HEK293 (cell line): ENCODE measurements around the gene NAV3.
A peak's percentile ranks its signal among the peaks of the same experiment; 100 is the strongest.

Experiments
- CTCF ChIA-PET: fragments of 350-600 bp; formaldehyde crosslinking; extraction: SDS; loops from one replicate; lab custom pipeline; 2021; ENCODE audit warnings: antibody characterized with exemption; lab: Yijun Ruan, JAX
- POLR2A ChIA-PET: fragments of 300-600 bp; formaldehyde crosslinking; extraction: SDS; loops from one replicate; lab custom pipeline; 2020; ENCODE audit warnings: antibody characterized with exemption, inconsistent platforms; lab: Yijun Ruan, JAX
- H3K27ac ChIP-seq: fragments of 200-500 bp; sonication (Bioruptor generic); 2 replicates; pipeline ENCODE4 v1.5.1; 2014; ENCODE audit warnings: low read depth, low read length, control low read depth, inconsistent platforms; ENCODE audit errors: extremely low read depth
- H3K36me3 ChIP-seq, 2 experiments: fragments of 200-500 bp in 1 of 2; sonication (Bioruptor generic) in 1 of 2; 1 replicate in 1 of 2; 2 replicates in 1 of 2; pipeline ENCODE4 v1.5.1; 2014 to 2017; ENCODE audit warnings: inconsistent platforms in 2 of 2, low read length in 2 of 2; ENCODE audit not compliant: control insufficient read depth in 2 of 2, insufficient read depth in 1 of 2
- H3K4me1 ChIP-seq: fragments of 200-500 bp; sonication (Bioruptor generic); 2 replicates; pipeline ENCODE4 v1.5.1; 2014; ENCODE audit warnings: mild to moderate bottlenecking, low read length, inconsistent platforms; ENCODE audit not compliant: control insufficient read depth, insufficient read depth
- H3K4me3 ChIP-seq: 2 replicates; pipeline ENCODE4 v1.5.1; 2011; ENCODE audit warnings: low read depth, mild to moderate bottlenecking, control low read depth, low read length, moderate library complexity
- H3K9me3 ChIP-seq: fragments of 200-500 bp; sonication (Bioruptor generic); 2 replicates; pipeline ENCODE4 v1.5.1; 2014; ENCODE audit warnings: low read depth, low read length, inconsistent platforms; ENCODE audit not compliant: control insufficient read depth, insufficient read depth
- EGR2 ChIP-seq: fragments of 450-650 bp; formaldehyde crosslinking; IDR thresholded peaks from 2 replicates; pipeline ENCODE4 v1.5.1; 2016; ENCODE audit warnings: low read depth, missing biosample characterization, missing genetic modification characterization
- ZBTB17 ChIP-seq: fragments of 450-650 bp; formaldehyde crosslinking; IDR thresholded peaks from 2 replicates; pipeline ENCODE4 v1.5.1; 2016; ENCODE audit warnings: missing biosample characterization, missing genetic modification characterization
- ZNF174 ChIP-seq: fragments of 450-650 bp; formaldehyde crosslinking; IDR thresholded peaks from 2 replicates; pipeline ENCODE4 v1.5.0; 2017; ENCODE audit warnings: missing biosample characterization, mild to moderate bottlenecking, missing genetic modification characterization
- ZNF239 ChIP-seq: fragments of 450-650 bp; formaldehyde crosslinking; IDR thresholded peaks from 2 replicates; pipeline ENCODE4 v1.5.1; 2016; ENCODE audit warnings: missing biosample characterization, missing genetic modification characterization
- ZNF433 ChIP-seq: fragments of 450-650 bp; formaldehyde crosslinking; IDR thresholded peaks from 2 replicates; pipeline ENCODE4 v1.5.1; 2016; ENCODE audit warnings: missing biosample characterization, missing genetic modification characterization, low read depth
- ZNF473 ChIP-seq: fragments of 450-650 bp; formaldehyde crosslinking; IDR thresholded peaks from 2 replicates; pipeline ENCODE4 v1.5.1; 2017; ENCODE audit warnings: missing biosample characterization, missing genetic modification characterization
- ZNF623 ChIP-seq: fragments of 450-650 bp; formaldehyde crosslinking; IDR thresholded peaks from 2 replicates; pipeline ENCODE4 v1.5.1; 2016; ENCODE audit warnings: missing biosample characterization, missing genetic modification characterization
- ZNF76 ChIP-seq: fragments of 450-650 bp; formaldehyde crosslinking; IDR thresholded peaks from 2 replicates; pipeline ENCODE4; 2016; ENCODE audit warnings: low read depth, missing biosample characterization, missing genetic modification characterization, borderline replicate concordance
- ZNF791 ChIP-seq: fragments of 450-650 bp; formaldehyde crosslinking; IDR thresholded peaks from 2 replicates; pipeline ENCODE4 v1.5.1; 2016; ENCODE audit warnings: missing biosample characterization, missing genetic modification characterization
- TF ChIP-seq, protein P1 (sequence below): fragments of 450-650 bp; formaldehyde crosslinking; IDR thresholded peaks from 2 replicates; pipeline ENCODE4 v1.5.1; 2016; ENCODE audit warnings: missing biosample characterization, missing genetic modification characterization
- TF ChIP-seq, protein P2 (sequence below): fragments of 450-650 bp; formaldehyde crosslinking; IDR thresholded peaks from 2 replicates; pipeline ENCODE4 v1.5.1; 2017; ENCODE audit warnings: missing biosample characterization, mild to moderate bottlenecking, missing genetic modification characterization, moderate library complexity
- TF ChIP-seq, protein P3 (sequence below): fragments of 450-650 bp; formaldehyde crosslinking; IDR thresholded peaks from 2 replicates; pipeline ENCODE4 v1.5.1; 2016; ENCODE audit warnings: missing biosample characterization, missing genetic modification characterization
- TF ChIP-seq, protein P4 (sequence below): fragments of 450-650 bp; formaldehyde crosslinking; IDR thresholded peaks from 2 replicates; pipeline ENCODE4 v1.5.1; 2016; ENCODE audit warnings: missing biosample characterization, missing genetic modification characterization, low read depth
- TF ChIP-seq, protein P5 (sequence below): fragments of 450-650 bp; formaldehyde crosslinking; IDR thresholded peaks from 2 replicates; pipeline ENCODE4 v1.5.1; 2017; ENCODE audit warnings: missing biosample characterization, missing genetic modification characterization
- TF ChIP-seq, protein P6 (sequence below): fragments of 450-650 bp; formaldehyde crosslinking; conservative IDR thresholded peaks from 2 replicates; pipeline ENCODE4 v1.5.1; 2016; ENCODE audit warnings: low read depth, missing biosample characterization, missing genetic modification characterization

The NAV3 gene

DNA sequence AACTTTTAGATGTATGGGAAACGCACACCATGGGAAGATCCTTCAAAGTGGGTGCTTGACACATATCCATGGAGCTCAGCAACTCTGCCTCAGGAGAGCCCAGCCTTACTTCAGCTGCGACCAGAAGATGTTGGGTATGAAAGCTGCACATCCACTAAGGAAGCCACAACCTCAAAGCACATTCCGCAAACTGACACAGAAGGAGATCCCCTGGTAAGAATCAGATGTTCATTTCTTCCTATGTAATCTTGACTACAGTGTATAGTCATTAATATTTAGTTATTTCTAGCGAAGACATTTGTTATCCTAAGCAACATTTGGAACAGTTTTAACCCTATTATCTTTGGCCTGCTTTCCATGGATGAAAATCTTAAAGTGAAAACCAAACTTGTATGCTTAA, 374.2 kb downstream of the NAV3 start (continued):
- TF ChIP-seq, protein P1, sequence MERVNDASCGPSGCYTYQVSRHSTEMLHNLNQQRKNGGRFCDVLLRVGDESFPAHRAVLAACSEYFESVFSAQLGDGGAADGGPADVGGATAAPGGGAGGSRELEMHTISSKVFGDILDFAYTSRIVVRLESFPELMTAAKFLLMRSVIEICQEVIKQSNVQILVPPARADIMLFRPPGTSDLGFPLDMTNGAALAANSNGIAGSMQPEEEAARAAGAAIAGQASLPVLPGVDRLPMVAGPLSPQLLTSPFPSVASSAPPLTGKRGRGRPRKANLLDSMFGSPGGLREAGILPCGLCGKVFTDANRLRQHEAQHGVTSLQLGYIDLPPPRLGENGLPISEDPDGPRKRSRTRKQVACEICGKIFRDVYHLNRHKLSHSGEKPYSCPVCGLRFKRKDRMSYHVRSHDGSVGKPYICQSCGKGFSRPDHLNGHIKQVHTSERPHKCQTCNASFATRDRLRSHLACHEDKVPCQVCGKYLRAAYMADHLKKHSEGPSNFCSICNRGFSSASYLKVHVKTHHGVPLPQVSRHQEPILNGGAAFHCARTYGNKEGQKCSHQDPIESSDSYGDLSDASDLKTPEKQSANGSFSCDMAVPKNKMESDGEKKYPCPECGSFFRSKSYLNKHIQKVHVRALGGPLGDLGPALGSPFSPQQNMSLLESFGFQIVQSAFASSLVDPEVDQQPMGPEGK (tag by site-specific recombination): no peak
- TF ChIP-seq ZBTB17 (no peak), ZNF174 (tag by site-specific recombination) (no peak)
- TF ChIP-seq, protein P2, sequence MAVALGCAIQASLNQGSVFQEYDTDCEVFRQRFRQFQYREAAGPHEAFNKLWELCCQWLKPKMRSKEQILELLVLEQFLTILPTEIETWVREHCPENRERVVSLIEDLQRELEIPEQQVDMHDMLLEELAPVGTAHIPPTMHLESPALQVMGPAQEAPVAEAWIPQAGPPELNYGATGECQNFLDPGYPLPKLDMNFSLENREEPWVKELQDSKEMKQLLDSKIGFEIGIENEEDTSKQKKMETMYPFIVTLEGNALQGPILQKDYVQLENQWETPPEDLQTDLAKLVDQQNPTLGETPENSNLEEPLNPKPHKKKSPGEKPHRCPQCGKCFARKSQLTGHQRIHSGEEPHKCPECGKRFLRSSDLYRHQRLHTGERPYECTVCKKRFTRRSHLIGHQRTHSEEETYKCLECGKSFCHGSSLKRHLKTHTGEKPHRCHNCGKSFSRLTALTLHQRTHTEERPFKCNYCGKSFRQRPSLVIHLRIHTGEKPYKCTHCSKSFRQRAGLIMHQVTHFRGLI (tag by site-specific recombination): no peak

DNA sequence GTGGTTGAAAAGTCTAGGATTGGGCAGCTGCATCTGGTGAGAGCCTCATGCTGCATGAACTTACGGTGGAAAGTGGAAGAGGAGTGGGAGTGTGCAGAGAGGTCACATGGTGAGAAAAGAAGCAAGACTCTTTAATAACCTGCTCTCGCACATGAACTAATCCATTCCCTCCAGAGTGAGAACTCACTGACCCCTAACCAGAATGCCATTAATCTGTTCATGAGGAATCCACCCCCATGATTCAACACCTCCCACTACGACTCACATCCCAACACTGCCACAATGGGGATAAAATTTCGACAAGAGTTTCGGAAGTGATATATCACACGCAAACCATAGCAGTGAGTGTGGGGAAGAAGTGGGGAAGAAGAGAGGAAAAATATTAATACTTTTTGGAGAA, 377.4 kb downstream of the NAV3 start:
- Histone ChIP-seq H3K9me3 (no peaks in the 10 kb centered on the region), H3K36me3 (no peaks in the 10 kb centered on the region), H3K4me1 (0 out of 2 replicates have a peak, but pooled peaks cover 4% of the 10 kb centered on the region), H3K27ac (no peak overlapping the region), H3K4me3 (no peak overlapping the region)
- ChIA-PET CTCF (no interaction called here), POLR2A (no interaction called here)
- TF ChIP-seq ZNF76 (tag by site-specific recombination) (no peak), EGR2 (tag by site-specific recombination) (0 out of 2 replicates have a peak, but pooled peaks have one; percentile 15), ZNF623 (tag by site-specific recombination) (no peak), ZNF433 (tag by site-specific recombination) (no peak), ZNF791 (tag by site-specific recombination) (no peak)
- TF ChIP-seq, protein P3, sequence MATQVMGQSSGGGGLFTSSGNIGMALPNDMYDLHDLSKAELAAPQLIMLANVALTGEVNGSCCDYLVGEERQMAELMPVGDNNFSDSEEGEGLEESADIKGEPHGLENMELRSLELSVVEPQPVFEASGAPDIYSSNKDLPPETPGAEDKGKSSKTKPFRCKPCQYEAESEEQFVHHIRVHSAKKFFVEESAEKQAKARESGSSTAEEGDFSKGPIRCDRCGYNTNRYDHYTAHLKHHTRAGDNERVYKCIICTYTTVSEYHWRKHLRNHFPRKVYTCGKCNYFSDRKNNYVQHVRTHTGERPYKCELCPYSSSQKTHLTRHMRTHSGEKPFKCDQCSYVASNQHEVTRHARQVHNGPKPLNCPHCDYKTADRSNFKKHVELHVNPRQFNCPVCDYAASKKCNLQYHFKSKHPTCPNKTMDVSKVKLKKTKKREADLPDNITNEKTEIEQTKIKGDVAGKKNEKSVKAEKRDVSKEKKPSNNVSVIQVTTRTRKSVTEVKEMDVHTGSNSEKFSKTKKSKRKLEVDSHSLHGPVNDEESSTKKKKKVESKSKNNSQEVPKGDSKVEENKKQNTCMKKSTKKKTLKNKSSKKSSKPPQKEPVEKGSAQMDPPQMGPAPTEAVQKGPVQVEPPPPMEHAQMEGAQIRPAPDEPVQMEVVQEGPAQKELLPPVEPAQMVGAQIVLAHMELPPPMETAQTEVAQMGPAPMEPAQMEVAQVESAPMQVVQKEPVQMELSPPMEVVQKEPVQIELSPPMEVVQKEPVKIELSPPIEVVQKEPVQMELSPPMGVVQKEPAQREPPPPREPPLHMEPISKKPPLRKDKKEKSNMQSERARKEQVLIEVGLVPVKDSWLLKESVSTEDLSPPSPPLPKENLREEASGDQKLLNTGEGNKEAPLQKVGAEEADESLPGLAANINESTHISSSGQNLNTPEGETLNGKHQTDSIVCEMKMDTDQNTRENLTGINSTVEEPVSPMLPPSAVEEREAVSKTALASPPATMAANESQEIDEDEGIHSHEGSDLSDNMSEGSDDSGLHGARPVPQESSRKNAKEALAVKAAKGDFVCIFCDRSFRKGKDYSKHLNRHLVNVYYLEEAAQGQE (tag by site-specific recombination): no peak
- TF ChIP-seq, protein P4, sequence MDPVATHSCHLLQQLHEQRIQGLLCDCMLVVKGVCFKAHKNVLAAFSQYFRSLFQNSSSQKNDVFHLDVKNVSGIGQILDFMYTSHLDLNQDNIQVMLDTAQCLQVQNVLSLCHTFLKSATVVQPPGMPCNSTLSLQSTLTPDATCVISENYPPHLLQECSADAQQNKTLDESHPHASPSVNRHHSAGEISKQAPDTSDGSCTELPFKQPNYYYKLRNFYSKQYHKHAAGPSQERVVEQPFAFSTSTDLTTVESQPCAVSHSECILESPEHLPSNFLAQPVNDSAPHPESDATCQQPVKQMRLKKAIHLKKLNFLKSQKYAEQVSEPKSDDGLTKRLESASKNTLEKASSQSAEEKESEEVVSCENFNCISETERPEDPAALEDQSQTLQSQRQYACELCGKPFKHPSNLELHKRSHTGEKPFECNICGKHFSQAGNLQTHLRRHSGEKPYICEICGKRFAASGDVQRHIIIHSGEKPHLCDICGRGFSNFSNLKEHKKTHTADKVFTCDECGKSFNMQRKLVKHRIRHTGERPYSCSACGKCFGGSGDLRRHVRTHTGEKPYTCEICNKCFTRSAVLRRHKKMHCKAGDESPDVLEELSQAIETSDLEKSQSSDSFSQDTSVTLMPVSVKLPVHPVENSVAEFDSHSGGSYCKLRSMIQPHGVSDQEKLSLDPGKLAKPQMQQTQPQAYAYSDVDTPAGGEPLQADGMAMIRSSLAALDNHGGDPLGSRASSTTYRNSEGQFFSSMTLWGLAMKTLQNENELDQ: no peak

DNA sequence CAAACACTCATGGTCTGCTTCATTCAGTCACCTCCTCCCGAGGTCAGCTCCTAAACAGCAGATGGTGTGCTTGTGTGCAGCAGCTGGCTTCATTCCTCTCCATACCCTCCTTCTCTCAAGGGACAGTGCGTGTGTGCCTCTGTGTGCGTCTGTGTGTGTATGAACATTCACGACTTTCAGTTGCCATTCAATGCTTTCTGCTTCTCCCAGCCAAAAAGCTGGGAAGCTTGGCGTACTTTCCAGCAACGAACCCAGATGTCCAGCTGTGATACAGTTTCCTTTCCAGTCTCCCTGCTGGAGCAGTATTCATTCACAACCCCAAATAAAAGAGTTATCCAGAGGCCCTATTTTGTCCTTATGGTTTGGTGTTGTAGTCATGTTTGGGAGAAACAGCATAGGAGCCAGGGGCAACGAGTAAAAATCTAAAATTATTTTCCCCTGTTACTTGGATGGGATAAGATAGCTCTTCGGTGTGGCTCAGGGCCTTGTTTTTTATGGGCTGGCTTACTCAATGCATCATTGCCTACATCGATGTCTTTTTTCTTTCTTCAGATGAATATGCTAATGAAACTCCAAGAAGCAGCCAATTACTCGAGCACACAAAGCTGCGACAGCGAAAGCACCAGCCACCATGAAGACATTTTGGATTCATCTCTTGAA, 379.3 kb downstream of the NAV3 start:
- Histone ChIP-seq H3K27ac (no peak overlapping the region), H3K36me3 (no peaks in the 10 kb centered on the region), H3K4me1 (0 out of 2 replicates have a peak, but pooled peaks cover 4% of the 10 kb centered on the region), H3K9me3 (no peaks in the 10 kb centered on the region), H3K4me3 (no peak overlapping the region)
- ChIA-PET POLR2A (no interaction called here), CTCF (interaction anchor here (1.3 kb wide), 1 partner anchor 9 kb away, joined by 3 read pairs; no protein-coding TSS in a partner anchor)
- TF ChIP-seq, protein P5, sequence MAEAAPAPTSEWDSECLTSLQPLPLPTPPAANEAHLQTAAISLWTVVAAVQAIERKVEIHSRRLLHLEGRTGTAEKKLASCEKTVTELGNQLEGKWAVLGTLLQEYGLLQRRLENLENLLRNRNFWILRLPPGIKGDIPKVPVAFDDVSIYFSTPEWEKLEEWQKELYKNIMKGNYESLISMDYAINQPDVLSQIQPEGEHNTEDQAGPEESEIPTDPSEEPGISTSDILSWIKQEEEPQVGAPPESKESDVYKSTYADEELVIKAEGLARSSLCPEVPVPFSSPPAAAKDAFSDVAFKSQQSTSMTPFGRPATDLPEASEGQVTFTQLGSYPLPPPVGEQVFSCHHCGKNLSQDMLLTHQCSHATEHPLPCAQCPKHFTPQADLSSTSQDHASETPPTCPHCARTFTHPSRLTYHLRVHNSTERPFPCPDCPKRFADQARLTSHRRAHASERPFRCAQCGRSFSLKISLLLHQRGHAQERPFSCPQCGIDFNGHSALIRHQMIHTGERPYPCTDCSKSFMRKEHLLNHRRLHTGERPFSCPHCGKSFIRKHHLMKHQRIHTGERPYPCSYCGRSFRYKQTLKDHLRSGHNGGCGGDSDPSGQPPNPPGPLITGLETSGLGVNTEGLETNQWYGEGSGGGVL (tag by site-specific recombination): no peak
- TF ChIP-seq, protein P6, sequence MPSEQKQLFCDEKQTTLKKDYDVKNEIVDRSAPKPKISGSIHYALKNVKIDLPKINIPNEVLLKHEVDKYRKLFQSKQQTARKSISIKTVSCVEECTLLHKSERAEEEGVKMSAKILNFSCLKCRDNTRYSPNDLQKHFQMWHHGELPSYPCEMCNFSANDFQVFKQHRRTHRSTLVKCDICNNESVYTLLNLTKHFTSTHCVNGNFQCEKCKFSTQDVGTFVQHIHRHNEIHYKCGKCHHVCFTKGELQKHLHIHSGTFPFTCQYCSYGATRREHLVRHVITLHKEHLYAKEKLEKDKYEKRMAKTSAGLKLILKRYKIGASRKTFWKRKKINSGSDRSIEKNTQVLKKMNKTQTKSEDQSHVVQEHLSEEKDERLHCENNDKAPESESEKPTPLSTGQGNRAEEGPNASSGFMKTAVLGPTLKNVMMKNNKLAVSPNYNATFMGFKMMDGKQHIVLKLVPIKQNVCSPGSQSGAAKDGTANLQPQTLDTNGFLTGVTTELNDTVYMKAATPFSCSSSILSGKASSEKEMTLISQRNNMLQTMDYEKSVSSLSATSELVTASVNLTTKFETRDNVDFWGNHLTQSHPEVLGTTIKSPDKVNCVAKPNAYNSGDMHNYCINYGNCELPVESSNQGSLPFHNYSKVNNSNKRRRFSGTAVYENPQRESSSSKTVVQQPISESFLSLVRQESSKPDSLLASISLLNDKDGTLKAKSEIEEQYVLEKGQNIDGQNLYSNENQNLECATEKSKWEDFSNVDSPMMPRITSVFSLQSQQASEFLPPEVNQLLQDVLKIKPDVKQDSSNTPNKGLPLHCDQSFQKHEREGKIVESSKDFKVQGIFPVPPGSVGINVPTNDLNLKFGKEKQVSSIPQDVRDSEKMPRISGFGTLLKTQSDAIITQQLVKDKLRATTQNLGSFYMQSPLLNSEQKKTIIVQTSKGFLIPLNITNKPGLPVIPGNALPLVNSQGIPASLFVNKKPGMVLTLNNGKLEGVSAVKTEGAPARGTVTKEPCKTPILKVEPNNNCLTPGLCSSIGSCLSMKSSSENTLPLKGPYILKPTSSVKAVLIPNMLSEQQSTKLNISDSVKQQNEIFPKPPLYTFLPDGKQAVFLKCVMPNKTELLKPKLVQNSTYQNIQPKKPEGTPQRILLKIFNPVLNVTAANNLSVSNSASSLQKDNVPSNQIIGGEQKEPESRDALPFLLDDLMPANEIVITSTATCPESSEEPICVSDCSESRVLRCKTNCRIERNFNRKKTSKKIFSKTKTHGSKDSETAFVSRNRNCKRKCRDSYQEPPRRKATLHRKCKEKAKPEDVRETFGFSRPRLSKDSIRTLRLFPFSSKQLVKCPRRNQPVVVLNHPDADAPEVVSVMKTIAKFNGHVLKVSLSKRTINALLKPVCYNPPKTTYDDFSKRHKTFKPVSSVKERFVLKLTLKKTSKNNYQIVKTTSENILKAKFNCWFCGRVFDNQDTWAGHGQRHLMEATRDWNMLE (tag by site-specific recombination): no peak
- TF ChIP-seq ZNF239 (tag by site-specific recombination): no peak
- TF ChIP-seq ZNF473 (tag by site-specific recombination): no peak
